Measurements from ENCODE around the gene LPIN3.

- TF ChIP-seq, protein P1, sequence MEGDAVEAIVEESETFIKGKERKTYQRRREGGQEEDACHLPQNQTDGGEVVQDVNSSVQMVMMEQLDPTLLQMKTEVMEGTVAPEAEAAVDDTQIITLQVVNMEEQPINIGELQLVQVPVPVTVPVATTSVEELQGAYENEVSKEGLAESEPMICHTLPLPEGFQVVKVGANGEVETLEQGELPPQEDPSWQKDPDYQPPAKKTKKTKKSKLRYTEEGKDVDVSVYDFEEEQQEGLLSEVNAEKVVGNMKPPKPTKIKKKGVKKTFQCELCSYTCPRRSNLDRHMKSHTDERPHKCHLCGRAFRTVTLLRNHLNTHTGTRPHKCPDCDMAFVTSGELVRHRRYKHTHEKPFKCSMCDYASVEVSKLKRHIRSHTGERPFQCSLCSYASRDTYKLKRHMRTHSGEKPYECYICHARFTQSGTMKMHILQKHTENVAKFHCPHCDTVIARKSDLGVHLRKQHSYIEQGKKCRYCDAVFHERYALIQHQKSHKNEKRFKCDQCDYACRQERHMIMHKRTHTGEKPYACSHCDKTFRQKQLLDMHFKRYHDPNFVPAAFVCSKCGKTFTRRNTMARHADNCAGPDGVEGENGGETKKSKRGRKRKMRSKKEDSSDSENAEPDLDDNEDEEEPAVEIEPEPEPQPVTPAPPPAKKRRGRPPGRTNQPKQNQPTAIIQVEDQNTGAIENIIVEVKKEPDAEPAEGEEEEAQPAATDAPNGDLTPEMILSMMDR (IDR thresholded peaks at IDR 0.05; ENCODE audit: poor library complexity) = no peak
- no peak for TF ChIP-seq EZH2 (IDR thresholded peaks at IDR 0.05; ENCODE audit: borderline replicate concordance)
Measured at GRCh38 chr20:41293269-41294037, 47.2 kb upstream of the LPIN3 start.

Measured in hepatocyte (in vitro differentiated cells).